AG09319 (cell line): Measurements from ENCODE around the gene ELN.
A peak's percentile ranks its signal among the peaks of the same experiment; 100 is the strongest.

ENCODE experiments used
- DNase-seq: peaks from one replicate; pipeline ENCODE4 v3.0.0-alpha.2; 2010; ENCODE audit warnings: low read depth; ENCODE audit errors: extremely low read depth
- TF ChIP-seq, protein P1 (sequence below): IDR thresholded peaks from 2 replicates; pipeline ENCODE4 v1.5.1; 2011; ENCODE audit warnings: low read depth, mild to moderate bottlenecking, inconsistent platforms, low read length, moderate library complexity

Gene ELN

DNA sequence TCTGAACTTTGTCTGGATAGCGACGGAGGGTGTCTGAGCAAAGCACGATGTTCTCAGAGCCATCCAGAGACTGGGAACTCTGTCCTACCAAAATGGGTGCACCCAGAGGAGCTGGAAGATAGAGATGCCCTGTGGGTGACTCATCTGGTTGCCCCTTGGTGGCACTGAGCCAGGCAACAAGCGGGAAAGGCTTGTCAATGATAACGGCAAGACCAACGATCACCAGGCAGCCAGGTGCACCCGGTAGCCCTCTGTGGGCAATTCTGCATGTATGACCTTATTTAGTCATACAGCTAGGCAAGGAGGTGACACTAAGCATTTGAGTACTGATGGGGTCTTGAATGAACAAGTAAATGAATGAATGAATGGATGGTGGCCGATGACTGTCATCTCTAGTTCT, 2.8 kb upstream of the ELN start:
- TF ChIP-seq, protein P1, sequence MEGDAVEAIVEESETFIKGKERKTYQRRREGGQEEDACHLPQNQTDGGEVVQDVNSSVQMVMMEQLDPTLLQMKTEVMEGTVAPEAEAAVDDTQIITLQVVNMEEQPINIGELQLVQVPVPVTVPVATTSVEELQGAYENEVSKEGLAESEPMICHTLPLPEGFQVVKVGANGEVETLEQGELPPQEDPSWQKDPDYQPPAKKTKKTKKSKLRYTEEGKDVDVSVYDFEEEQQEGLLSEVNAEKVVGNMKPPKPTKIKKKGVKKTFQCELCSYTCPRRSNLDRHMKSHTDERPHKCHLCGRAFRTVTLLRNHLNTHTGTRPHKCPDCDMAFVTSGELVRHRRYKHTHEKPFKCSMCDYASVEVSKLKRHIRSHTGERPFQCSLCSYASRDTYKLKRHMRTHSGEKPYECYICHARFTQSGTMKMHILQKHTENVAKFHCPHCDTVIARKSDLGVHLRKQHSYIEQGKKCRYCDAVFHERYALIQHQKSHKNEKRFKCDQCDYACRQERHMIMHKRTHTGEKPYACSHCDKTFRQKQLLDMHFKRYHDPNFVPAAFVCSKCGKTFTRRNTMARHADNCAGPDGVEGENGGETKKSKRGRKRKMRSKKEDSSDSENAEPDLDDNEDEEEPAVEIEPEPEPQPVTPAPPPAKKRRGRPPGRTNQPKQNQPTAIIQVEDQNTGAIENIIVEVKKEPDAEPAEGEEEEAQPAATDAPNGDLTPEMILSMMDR = no peak

DNA sequence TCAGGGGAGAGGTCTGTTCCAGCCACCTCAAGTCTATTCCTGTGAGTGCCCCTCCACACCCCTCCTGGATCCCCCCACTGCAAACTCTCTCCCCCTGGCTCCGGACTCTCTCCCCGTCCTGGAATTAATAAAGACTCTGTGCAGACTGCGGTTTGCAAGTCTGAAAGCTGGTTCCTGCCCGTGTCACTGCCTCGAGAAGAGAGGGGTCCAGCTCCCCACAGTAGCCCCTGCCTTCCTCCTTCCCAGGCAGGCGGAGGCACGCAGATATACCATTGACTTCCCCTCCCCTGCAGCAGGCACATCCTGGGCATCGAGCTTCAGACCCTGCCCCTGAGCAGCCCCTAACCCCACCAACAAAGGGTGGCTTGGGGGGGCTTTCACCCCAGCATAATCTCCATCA, 2.2 kb upstream of the ELN start:
- DNase-seq = no peak
- TF ChIP-seq, protein P1 = no peak

More for the DNA sequence above, 2.8 kb upstream of the ELN start:
- DNase-seq = no peak

DNA sequence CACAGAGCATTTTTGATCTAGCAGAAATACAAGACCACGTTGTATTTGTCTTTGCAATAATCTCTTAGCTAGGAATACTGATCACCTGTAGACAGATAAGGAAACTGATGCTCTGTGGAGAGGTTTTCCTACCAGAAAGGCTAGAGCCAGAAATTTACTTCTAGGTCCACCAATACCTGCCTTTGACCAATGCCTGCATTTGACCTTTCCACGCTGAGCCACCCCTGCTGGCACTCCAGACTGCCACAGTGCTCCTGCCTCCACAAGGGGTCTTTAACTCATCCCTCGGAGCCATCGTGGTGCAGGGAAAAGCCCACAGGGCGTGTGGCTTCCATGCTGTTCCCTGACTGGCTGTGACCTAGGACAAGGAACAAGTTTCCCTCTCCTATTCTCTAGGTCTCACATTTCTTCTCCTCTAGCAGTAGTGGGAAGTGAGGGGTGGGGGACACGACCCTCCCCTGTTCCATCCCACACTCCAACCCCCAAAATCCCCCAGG, 1.5 kb upstream of the ELN start:
- DNase-seq = no peak
- TF ChIP-seq, protein P1 = no peak

GRCh38 chr7:74026903-74027682, 880 bp upstream of the ELN start:
- peak; percentile 29 for DNase-seq

DNA sequence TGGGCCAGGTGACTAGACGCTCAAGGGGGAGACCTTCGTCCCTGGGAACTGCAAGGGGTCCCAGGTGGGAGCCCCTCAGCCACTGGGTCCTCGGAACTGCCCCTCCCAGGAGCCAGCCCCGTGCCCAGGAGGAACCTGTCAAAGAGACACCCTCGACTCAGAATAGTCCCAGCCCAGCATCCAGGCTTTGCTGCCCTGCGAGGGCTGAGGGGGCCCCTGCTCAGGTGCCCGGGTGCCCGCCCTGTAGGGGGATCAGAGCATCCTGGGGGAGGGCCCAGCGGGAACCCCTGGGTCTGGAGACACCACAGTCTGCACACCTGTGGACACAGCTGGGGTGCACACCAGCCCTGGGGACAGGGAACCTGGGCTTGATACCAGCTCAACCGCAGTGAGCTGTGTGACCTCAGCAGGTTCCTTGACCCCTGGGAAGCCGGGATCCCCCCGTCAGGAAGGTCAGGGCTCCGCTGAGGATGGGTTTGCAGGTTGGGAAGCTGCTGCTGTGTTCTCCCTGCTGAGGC, 407 bp downstream of the ELN start:
- TF ChIP-seq, protein P1 = no peak
- DNase-seq = no peak

More at GRCh38 chr7:74026903-74027682, 880 bp upstream of the ELN start:
- TF ChIP-seq, protein P1 = peak; percentile 95

- TF ChIP-seq, protein P1 = no peak
- DNase-seq = no peak
These were observed 1.3 kb downstream of the ELN start for GRCh38 chr7:74029089-74029785.

DNA sequence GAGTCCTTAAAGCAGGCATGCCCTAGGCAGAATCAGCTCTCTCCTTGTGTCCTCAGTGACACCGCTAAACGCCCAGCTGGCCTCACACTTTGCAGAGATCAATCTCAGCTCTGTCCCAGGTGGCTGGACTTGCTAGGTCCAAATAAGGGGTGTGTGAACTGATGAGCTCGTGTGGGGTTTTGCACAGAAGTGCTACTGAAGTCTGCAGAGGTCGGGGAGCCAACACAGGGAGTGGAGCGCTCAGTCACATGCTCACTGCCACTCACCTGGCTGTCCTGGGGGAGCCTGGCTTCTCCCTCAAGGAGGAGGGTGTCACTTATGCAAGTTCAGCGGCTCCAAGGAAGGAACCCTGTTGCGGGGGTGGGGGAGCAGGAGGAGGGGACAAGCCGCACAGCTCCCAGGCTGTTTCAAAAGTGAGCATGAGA, 2.0 kb downstream of the ELN start:
- TF ChIP-seq, protein P1 = no peak
- DNase-seq = no peak
